Large intestine (tissue), 3 donors: ENCODE measurements around the gene ZBTB25. TPM values are rescaled to one million over a fixed set of nuclear protein-coding genes. Genes with fewer than 3 reads are reported as not detected.

Experiments
- DNase-seq, 2 donors: peaks; one replicate each; pipeline versions ENCODE4 v3.0.0 to v3.0.0-alpha.2; 2013
- H3K27ac ChIP-seq: one replicate; pipeline ENCODE4 v1.5.1; 2013; ENCODE audit warnings: low read length
- H3K27me3 ChIP-seq: 2 replicates; pipeline ENCODE4 v1.6.1; 2013; ENCODE audit warnings: low read length; ENCODE audit not compliant: control insufficient read depth, insufficient read depth
- H3K36me3 ChIP-seq: 2 replicates; pipeline ENCODE4 v1.6.1; 2013; ENCODE audit warnings: low read length; ENCODE audit not compliant: control insufficient read depth, insufficient read depth
- H3K4me1 ChIP-seq: one replicate; pipeline ENCODE4 v1.6.1; 2013; ENCODE audit warnings: low read length; ENCODE audit not compliant: control insufficient read depth, insufficient read depth
- H3K4me3 ChIP-seq: one replicate; pipeline ENCODE4 v1.5.1; 2013; ENCODE audit warnings: low read length
- H3K9me3 ChIP-seq: one replicate; pipeline ENCODE4 v1.6.1; 2013; ENCODE audit warnings: mild to moderate bottlenecking, low read depth, low read length, moderate library complexity; ENCODE audit not compliant: control insufficient read depth
- WGBS: methylation state at CpG from one replicate; pipeline ENCODE4 v1.1.5; 2013; ENCODE audit warnings: low lambda C conversion rate; ENCODE audit not compliant: insufficient coverage; 5-methylcytosine and 5-hydroxymethylcytosine counted together
- polyA plus RNA-seq: library from polyadenylated mRNA; unstranded; fragments of 120-200 nt; gene quantifications from one replicate; pipeline ENCODE4 v1.2.1, GENCODE V29; 2013

The ZBTB25 gene
- polyA plus RNA-seq, 1 donor: 11.0 TPM

DNA sequence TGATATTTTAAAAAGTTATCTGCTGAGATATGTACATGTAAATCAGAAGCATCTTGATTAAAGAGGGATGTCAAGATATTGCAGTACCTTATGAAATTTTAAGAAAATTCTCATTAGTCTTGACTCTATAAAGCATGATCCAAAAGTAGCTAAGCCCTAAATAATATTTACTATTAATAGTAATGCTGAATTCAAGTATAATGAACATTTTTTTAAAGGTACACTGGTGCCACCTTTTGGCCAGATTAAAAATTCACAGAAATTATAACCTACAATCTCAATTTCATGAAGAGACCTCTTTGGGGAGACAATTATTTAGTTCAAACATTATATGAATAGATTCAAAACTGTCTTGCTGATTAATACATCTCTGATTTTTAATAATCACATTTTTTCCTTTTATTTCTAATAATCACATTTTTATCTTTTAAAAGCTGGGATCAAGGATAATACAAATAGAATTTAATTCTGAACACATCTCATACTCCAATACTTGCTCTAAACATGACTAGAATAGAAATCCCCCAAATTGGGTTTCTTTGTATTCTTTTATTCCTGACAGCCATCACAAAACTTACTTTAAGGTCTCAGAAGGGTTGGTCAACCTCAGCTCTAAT, 24.9 kb downstream of the ZBTB25 start:
- no peak for DNase-seq
- Histone ChIP-seq H3K4me1 (no peaks in the 10 kb centered on the region), H3K27me3 (no peaks in the 10 kb centered on the region)

DNA sequence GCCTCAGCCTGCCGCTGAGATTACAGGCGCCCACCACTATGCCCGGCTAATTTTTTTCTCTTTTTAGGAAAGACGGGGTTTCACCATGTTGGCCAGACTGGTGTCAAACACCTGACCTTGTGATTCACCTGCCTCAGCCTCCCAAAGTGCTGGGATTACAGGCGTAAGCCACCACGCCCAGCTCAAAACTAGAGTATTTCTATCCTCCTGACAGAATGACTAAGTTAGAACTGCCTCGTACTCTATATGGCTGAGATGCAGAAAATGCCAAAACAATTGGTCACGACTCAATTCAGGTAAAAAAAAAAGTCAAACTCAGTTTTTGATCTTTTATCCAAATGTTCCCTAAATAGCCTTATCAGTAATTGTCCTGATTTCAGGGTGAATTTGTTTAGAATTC, 27.2 kb downstream of the ZBTB25 start:
- WGBS: no CpG with 5 or more reads among the region's 8 CpGs
- Histone ChIP-seq H3K4me1 (no peaks in the 10 kb centered on the region), H3K27me3 (no peaks in the 10 kb centered on the region), H3K36me3 (no peaks in the 10 kb centered on the region), H3K9me3 (no peaks in the 10 kb centered on the region), H3K27ac (no peak overlapping the region), H3K4me3 (no peak overlapping the region)
- no peak for DNase-seq

More for the DNA sequence above, 24.9 kb downstream of the ZBTB25 start:
- H3K4me3 ChIP-seq: no peak overlapping the region
- no peaks in the 10 kb centered on the region for H3K9me3 ChIP-seq
- no peak overlapping the region for H3K27ac ChIP-seq
- H3K36me3 ChIP-seq: no peaks in the 10 kb centered on the region

DNA sequence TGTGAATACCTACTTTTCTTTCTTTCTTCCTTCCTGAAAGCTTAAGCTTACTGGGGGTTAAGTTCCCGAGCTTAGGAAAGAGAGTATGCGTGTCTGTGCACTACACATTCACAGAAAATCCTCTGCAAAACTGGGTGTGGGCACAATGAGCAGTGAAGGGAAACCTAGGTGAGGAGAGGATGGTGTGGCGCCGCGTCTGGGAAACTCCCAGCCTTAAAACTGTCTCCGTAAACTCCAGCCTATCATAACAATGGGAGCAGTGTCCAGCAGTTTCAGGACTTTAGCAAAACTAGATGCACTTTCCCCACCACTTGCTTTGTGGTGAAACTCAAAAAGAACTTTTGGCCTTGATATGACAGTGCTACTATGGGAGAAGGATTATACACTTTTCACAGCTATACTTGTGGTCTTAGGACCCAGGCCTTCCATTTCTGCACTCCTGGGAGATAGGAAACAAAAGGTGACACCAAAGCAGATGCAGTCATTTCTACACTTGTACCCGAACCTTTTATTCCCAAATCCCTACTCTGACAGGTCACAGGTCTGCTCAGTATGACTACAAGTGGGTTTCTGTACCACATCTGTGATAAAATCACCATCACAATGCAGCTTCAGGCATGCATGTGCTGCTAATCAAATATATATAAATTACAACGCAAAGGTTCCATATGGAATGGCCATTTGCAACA, 27.9 kb downstream of the ZBTB25 start:
- Histone ChIP-seq H3K9me3 (no peaks in the 10 kb centered on the region), H3K27ac (no peak overlapping the region), H3K27me3 (no peaks in the 10 kb centered on the region), H3K4me1 (no peaks in the 10 kb centered on the region), H3K4me3 (no peak overlapping the region), H3K36me3 (no peaks in the 10 kb centered on the region)
- WGBS: no CpG with 5 or more reads among the region's 8 CpGs
- DNase-seq: no peak

DNA sequence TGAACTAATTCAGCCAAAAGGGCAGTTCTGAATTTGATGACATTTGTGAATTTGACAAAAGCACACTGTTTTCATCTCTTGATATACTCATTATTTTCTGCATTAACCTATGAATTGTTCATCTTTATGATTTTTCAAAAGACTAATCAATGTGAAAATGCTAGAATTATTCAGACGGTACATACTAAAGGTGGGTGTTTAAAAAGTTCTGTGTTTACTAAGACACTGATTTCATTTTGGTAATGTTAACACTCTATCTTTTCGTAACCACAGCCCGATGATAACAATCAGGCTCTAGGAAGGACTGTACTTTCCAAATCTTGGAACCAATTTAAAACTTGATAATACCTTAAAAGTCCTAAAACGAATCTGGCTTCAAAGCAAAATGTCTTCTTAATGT, 28.9 kb downstream of the ZBTB25 start:
- DNase-seq: no peak
- WGBS: no CpG with 5 or more reads among the region's 4 CpGs
- no peaks in the 10 kb centered on the region for H3K9me3 ChIP-seq
- H3K4me3 ChIP-seq: no peak overlapping the region
- no peaks in the 10 kb centered on the region for H3K36me3 ChIP-seq
- H3K27me3 ChIP-seq: no peaks in the 10 kb centered on the region
- no peak overlapping the region for H3K27ac ChIP-seq
- no peaks in the 10 kb centered on the region for H3K4me1 ChIP-seq

DNA sequence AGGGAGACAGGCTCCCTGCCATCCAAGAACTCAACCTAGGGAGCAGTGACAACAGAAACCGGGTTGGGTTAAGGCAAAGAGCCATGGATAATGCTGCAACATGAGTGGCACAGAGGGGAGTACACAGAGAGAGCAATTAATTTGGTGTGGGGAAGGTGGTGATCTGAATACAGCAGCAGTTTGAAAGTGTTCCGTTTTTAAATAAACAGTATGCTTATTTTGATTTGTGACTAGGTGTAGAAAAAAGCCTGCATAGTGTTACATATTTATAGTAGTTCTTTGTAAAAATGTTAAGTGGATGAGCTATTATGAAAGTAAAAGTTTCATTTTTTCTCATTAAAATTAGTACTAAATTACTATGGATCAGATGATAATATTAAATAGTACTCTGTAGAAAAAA, 29.6 kb downstream of the ZBTB25 start:
- H3K4me3 ChIP-seq: no peak overlapping the region
- H3K4me1 ChIP-seq: no peaks in the 10 kb centered on the region
- no peak overlapping the region for H3K27ac ChIP-seq
- H3K27me3 ChIP-seq: no peaks in the 10 kb centered on the region
- H3K9me3 ChIP-seq: no peaks in the 10 kb centered on the region
- H3K36me3 ChIP-seq: no peaks in the 10 kb centered on the region
- no peak for DNase-seq
- whole genome bisulfite sequencing: 80% methylated on average over 1 of the region's 2 CpGs

DNA sequence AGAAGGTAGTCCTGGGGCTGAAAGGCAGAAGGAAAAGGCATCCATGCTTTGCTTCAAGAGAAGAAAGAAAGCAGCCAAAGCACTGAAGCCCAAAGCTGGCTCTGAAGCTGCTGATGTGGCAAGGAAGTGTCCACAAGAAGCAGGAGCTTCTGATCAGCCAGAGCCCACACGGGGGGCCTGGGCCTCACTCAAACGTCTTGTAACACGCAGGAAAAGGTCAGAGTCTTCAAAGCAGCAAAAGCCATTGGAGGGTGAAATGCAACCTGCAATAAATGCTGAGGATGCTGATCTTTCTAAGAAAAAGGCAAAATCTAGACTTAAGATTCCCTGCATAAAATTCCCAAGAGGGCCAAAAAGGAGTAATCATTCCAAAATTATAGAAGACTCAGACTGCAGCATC, 35.2 kb downstream of the ZBTB25 start:
- H3K27me3 ChIP-seq: no peaks in the 10 kb centered on the region
- H3K4me3 ChIP-seq: no peak overlapping the region
- DNase-seq: peak in 1 of 2 donors; percentile 58
- peak overlapping the region; percentile 59 for H3K27ac ChIP-seq
- peaks cover 15% of the 10 kb centered on the region for H3K4me1 ChIP-seq
- H3K36me3 ChIP-seq: no peaks in the 10 kb centered on the region
- H3K9me3 ChIP-seq: no peaks in the 10 kb centered on the region
- WGBS: no CpG with 5 or more reads among the region's 3 CpGs

DNA sequence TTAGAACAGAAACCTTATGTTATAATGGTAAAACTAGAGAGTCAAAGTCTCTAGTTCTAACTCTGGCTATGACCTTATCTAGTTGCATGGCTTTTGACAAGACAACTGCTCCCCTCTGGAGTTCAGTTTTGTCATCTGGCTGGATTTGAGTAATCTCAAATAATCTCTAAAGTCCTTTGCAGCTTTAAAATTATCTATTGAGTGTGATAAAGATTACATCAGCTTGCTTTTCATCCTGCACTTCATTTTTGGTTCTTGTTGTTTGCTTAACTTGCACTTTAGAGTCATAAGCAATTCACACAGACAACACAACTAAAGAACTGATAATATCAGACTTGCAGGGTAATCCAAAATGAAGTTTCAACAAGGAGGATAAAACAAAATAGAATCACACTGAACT, 36.1 kb downstream of the ZBTB25 start:
- Histone ChIP-seq H3K4me3 (no peak overlapping the region), H3K36me3 (no peaks in the 10 kb centered on the region), H3K4me1 (peaks cover 15% of the 10 kb centered on the region), H3K9me3 (no peaks in the 10 kb centered on the region), H3K27ac (peak overlapping the region; percentile 59), H3K27me3 (no peaks in the 10 kb centered on the region)
- no peak for DNase-seq

DNA sequence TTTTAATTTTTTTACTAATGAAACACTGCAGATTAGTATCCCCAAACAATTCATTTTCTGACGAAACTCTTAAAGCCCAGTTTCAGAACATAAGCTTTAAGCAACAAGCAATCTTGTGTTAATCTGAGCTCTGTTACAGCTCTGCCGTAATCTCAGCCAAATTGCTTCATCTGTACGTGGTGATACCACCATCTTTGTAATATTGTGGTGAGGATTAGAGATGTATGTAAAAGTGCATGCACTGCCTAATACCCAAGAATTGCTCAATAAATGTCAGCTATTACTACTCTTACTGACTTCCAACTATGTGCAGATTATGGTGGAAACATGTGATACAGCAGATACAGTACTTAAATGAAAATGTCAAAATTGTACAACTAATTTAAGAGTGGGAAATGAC, 36.5 kb downstream of the ZBTB25 start:
- peak overlapping the region; percentile 59 for H3K27ac ChIP-seq
- no CpG with 5 or more reads among the region's 3 CpGs for WGBS
- no peak overlapping the region for H3K4me3 ChIP-seq
- no peak for DNase-seq
- H3K4me1 ChIP-seq: peaks cover 15% of the 10 kb centered on the region
- H3K36me3 ChIP-seq: no peaks in the 10 kb centered on the region
- no peaks in the 10 kb centered on the region for H3K27me3 ChIP-seq
- no peaks in the 10 kb centered on the region for H3K9me3 ChIP-seq

DNA sequence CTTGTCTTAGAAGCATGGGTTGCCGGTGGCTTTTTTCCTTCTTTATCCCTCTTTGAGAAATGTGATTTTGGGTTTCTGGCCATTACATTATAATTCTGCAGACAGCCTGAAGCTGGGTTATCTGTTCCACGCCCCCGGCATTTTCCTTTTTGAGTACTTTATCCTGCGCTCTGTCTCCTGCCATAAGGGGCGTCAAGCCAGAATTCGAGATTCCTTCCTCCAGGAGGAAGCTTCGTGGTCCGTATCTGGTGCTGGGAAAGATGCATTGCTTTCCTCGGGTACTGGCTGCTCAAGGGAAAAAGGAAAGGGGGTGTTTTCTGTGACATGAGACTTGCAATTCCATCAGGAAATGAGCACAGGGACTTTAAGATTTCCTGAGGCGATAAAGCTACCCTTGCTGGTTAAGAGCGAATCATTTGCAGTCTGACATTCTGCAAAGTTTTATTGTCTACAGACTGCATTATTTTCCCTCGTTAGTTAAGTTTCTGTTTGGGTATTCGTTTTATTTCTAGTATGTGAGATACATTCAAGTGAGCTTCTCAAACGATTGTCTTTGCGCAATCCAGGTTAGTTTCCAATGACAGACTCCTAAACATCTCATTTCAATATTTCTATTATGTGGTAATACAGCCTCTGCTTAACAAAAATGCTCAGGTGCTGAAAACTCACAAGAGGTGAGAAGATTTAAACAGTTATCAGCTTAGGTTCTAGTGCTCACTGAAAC, 37.6 kb downstream of the ZBTB25 start:
- Histone ChIP-seq H3K27me3 (no peaks in the 10 kb centered on the region), H3K9me3 (no peaks in the 10 kb centered on the region), H3K27ac (peak overlapping the region; percentile 61), H3K36me3 (no peaks in the 10 kb centered on the region), H3K4me3 (peak overlapping the region; percentile 64), H3K4me1 (peaks cover 15% of the 10 kb centered on the region)
- WGBS: 0% methylated on average over 1 of the region's 15 CpGs
- DNase-seq: peak in 1 of 2 donors; percentile 43

DNA sequence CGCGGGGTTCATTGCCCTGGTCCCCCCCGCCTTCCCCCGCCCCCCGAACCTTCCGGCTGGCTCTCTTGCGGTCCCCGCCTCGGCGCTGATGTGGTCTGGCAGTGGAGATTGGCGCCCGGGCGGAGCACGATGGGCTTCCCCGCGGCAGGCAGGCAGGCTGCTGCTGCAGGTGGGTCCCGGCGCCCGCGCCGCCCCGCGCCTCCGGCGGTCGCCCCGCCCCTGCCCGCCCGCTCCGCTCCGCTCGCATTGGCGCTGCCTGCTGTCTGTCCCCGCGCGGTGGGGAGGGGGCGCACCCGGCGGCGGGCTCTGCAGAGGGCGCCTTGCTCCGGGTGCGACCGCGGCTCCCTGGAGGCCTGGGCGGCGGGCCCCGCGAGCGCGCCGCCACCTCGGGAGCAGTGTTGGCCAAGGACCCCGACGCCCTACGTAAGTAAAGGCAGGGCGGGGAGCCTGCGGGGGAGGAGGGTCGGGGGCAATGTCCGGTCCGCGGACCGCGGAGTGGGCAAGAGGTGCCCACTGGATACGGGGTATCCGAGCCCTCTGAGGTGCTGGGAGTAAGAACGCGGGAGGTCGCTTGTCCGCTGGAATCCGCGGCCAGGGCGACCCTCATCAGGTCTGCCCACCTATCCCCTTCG, 38.3 kb downstream of the ZBTB25 start, which contains the start of gene AKAP5:
Gene AKAP5, plus strand, starts transcription at position 309 of the 632 bp plus-strand sequence. CDS start 2,896 bp downstream, outside the sequence.
- H3K9me3 ChIP-seq: no peaks in the 10 kb centered on the region
- peak within 1 kb of the TSS; percentile 61 for H3K27ac ChIP-seq
- H3K4me3 ChIP-seq: peak within 1 kb of the TSS; percentile 64
- H3K4me1 ChIP-seq: peaks cover 15% of the 10 kb centered on the region
- no peaks in the 10 kb centered on the region for H3K27me3 ChIP-seq
- WGBS: no CpG with 5 or more reads among the region's 74 CpGs
- no peaks in the 10 kb centered on the region for H3K36me3 ChIP-seq
- DNase-seq: peak; percentile 34 to 74
